HepG2 (cell line): Measurements from ENCODE around the gene ARRDC3. TPM values are rescaled to one million over a fixed set of nuclear protein-coding genes. Genes with fewer than 3 reads are reported as not detected.
"Not testable (repeated sequence)": the region's sequence is repeated elsewhere in the genome, so short reads cannot be mapped to it uniquely, and the experiment has no call there.

ENCODE experiments used
- ATAC-seq: fragments of 200-7000 bp; cut with Tn5 transposase; 3 replicates; pipeline ENCODE4 v1.9.1; 2020; ENCODE audit warnings: mild to moderate bottlenecking, moderate library complexity
- BruUV-seq: library from RNA; stranded (reverse); fragments of 400-500 nt; replicated peaks from 2 replicates; lab custom pipeline; 2021; lab: Mats Ljungman, UMichigan
- CTCF ChIA-PET: fragments of 300-600 bp; formaldehyde crosslinking; extraction: SDS; loops from one replicate; lab custom pipeline; 2021; ENCODE audit warnings: low total read pairs, inconsistent platforms, low intra/inter-chr PET ratio; lab: Yijun Ruan, JAX
- POLR2A ChIA-PET: fragments of 350-600 bp; sonication (Branson Sonifier 250); formaldehyde crosslinking; loops from one replicate; lab custom pipeline; 2020; ENCODE audit warnings: antibody characterized with exemption, inconsistent platforms; lab: Yijun Ruan, JAX
- DNase-seq: peaks from one replicate; pipeline ENCODE4 v3.0.0-alpha.2; 2015; ENCODE audit warnings: low spot score
- FAIRE-seq: peaks from 3 replicates; lab custom pipeline; 2011; peaks lifted over from hg19 to GRCh38; lab: Jason Lieb, UNC
- H2AFZ ChIP-seq: one replicate; pipeline ENCODE4 v1.6.1; 2011; ENCODE audit warnings: low read length, inconsistent platforms
- H3K27ac ChIP-seq: fragments of 300-600 bp; 3 replicates; pipeline ENCODE4 v1.8.0; 2011; ENCODE audit warnings: mixed run types, mild to moderate bottlenecking, mixed read lengths, low read length, inconsistent platforms; ENCODE audit not compliant: insufficient read depth; ENCODE audit errors: extremely low read length
- H3K27me3 ChIP-seq, 2 experiments: fragments of 200-600 bp in 1 of 2; 2 replicates in 1 of 2; 3 replicates in 1 of 2; pipeline versions ENCODE4 v1.6.0 to v1.8.0; 2011; ENCODE audit warnings: low read length in 2 of 2, mild to moderate bottlenecking in 2 of 2, moderate library complexity in 2 of 2, inconsistent platforms in 1 of 2; ENCODE audit not compliant: insufficient read depth in 2 of 2, control insufficient read depth in 1 of 2
- H3K36me3 ChIP-seq, 2 experiments: fragments of 200-600 bp in 1 of 2; replicated peaks in 1 of 2; 2 replicates in 1 of 2; 3 replicates in 1 of 2; pipeline versions ENCODE4 v1.5.1 to v1.8.0; 2011; ENCODE audit warnings: low read length in 2 of 2, inconsistent platforms in 1 of 2; ENCODE audit not compliant: insufficient read depth in 2 of 2, control insufficient read depth in 1 of 2
- H3K4me1 ChIP-seq: 2 replicates; pipeline ENCODE4 v1.5.1; 2012; ENCODE audit warnings: low read length, inconsistent platforms; ENCODE audit not compliant: insufficient read depth
- H3K4me2 ChIP-seq: 2 replicates; pipeline ENCODE4 v1.6.0; 2011; ENCODE audit warnings: low read depth, low read length, inconsistent platforms
- H3K4me3 ChIP-seq, 3 experiments: fragments of 200-600 bp in 1 of 3; sonication (generic), shearing (Covaris generic) in 1 of 3; replicated peaks in 1 of 3; 2 replicates each; pipeline ENCODE4 v1.5.1; 2011 to 2016; ENCODE audit warnings: low read length in 3 of 3, inconsistent platforms in 2 of 3, low read depth in 2 of 3, mild to moderate bottlenecking in 2 of 3, control low read depth in 1 of 3, mixed read lengths in 1 of 3; ENCODE audit not compliant: insufficient read depth in 1 of 3
- H3K79me2 ChIP-seq: one replicate; pipeline ENCODE4 v1.6.1; 2011; ENCODE audit warnings: low read length, inconsistent platforms; ENCODE audit not compliant: insufficient read depth
- H3K9ac ChIP-seq: 2 replicates; pipeline ENCODE4 v1.6.0; 2011; ENCODE audit warnings: mild to moderate bottlenecking, low read depth, low read length, inconsistent platforms; ENCODE audit not compliant: insufficient read depth
- H3K9me3 ChIP-seq: 2 replicates; pipeline ENCODE4 v1.5.1; 2012; ENCODE audit warnings: mild to moderate bottlenecking, low read length
- H4K20me1 ChIP-seq: 2 replicates; pipeline ENCODE4 v1.6.0; 2011; ENCODE audit warnings: inconsistent platforms, mild to moderate bottlenecking, low read length, moderate library complexity; ENCODE audit not compliant: insufficient read depth
- PBX2 ChIP-seq: IDR thresholded peaks from 2 replicates; pipeline ENCODE4 v1.6.1; 2016; ENCODE audit warnings: control low read depth
- WGBS: methylation state at CpG from one replicate; pipeline ENCODE4 v1.1.6; 2017; ENCODE audit warnings: low lambda C conversion rate; 5-methylcytosine and 5-hydroxymethylcytosine counted together
- in situ Hi-C: cut with HindIII; loops from 2 replicates; pipeline ENCODE4 v1.10.0; 2017; ENCODE audit warnings: low pct_unique_long_range_greater_than_20kb; ENCODE audit not compliant: extremely low pct_ligation_motif_present
- intact Hi-C: fragments of 100-400 bp; cut with micrococcal nuclease; formaldehyde crosslinking; loops from one replicate; pipeline ENCODE4 v1.10.0; 2022; ENCODE audit not compliant: unreplicated experiment
- polyA plus RNA-seq, 8 experiments: library from polyadenylated mRNA; depleted of rRNA in 3 of 8; stranded (reverse) in 7 of 8; unstranded in 1 of 8; fragments of >200 nt; fragmentation: Illumina TruSeq in 4 of 8; extraction: Trizol in 4 of 8; gene quantifications; 2 replicates each; pipeline versions ENCODE4 v1.2.1 to v1.2.3, GENCODE V29; 2011 to 2016; ENCODE audit warnings: low read depth in 4 of 8, missing spikeins in 1 of 8, mixed read lengths in 1 of 8; ENCODE audit not compliant: insufficient read depth in 1 of 8
- total RNA-seq, 5 experiments: library from RNA; depleted of rRNA; stranded (reverse); fragments of >200 nt; fragmentation: Illumina TruSeq; extraction: Trizol; gene quantifications; 2 replicates each; pipeline ENCODE4 v1.2.3, GENCODE V29; 2016; ENCODE audit warnings: low read depth in 1 of 5

ARRDC3 gene
- total and polyA plus RNA-seq, 2 of the 13 experiments (the other 11 are each of a cell fraction or from before 2014, with no cell fraction given), result 3.4 to 24.4 TPM

GRCh38 chr5:91390268-91390667, 7.2 kb upstream of the ARRDC3 start:
- Histone ChIP-seq H3K4me3 (no peak overlapping the region), H4K20me1 (no peaks in the 10 kb centered on the region), H3K4me1 (no peaks in the 10 kb centered on the region), H3K4me2 (no peak overlapping the region), H3K9me3 (no peaks in the 10 kb centered on the region), H3K27ac (no peak overlapping the region), H3K36me3 (no peaks in the 10 kb centered on the region), H2AFZ (no peak overlapping the region), H3K79me2 (no peaks in the 10 kb centered on the region), H3K27me3 (no peaks in the 10 kb centered on the region; a peak in 1 of 5 replicates), H3K9ac (no peak overlapping the region)
- DNase-seq (no peak), FAIRE-seq (no peak), ATAC-seq (no peak)
- WGBS, result 88% methylated on average over 4 of the region's 4 CpGs
- CTCF ChIA-PET, result no interaction called here
- POLR2A ChIA-PET, result no interaction called here
- intact Hi-C loops (no loop called here), in situ Hi-C loops (no loop called here)
- no TSS peak for BruUV-seq
- no peak for TF ChIP-seq PBX2

GRCh38 chr5:91389555-91389954, 6.4 kb upstream of the ARRDC3 start:
- BruUV-seq, POLR2A ChIA-PET: not testable (repeated sequence)
- in situ Hi-C loops, result loop anchor here (5.0 to 10.0 kb wide), 3 partner anchors 167 to 455 kb away; no protein-coding TSS in a partner anchor

More at GRCh38 chr5:91389555-91389954, 6.4 kb upstream of the ARRDC3 start:
- H3K4me1 ChIP-seq, H3K4me3 ChIP-seq, H3K9ac ChIP-seq, H3K27ac ChIP-seq, H3K79me2 ChIP-seq, DNase-seq, H3K27me3 ChIP-seq, ATAC-seq, H2AFZ ChIP-seq, H3K36me3 ChIP-seq, H3K9me3 ChIP-seq, H4K20me1 ChIP-seq, FAIRE-seq, intact Hi-C loops, CTCF ChIA-PET, H3K4me2 ChIP-seq: not testable (repeated sequence)
